Panc1 (cell line): ENCODE results near the gene PLPP4. TPM values are rescaled to one million over a fixed set of nuclear protein-coding genes. Genes with fewer than 3 reads are reported as not detected.

Source experiments
- ATAC-seq: fragments of 200-7000 bp; cut with Tn5 transposase; 2 replicates; pipeline ENCODE4 v1.9.1; 2020; ENCODE audit warnings: mild to moderate bottlenecking, moderate library complexity
- BruUV-seq: library from RNA; stranded (reverse); fragments of 400-500 nt; replicated peaks from 2 replicates; lab custom pipeline; 2021; lab: Mats Ljungman, UMichigan
- CTCF ChIA-PET: fragments of 300-600 bp; sonication (Branson Sonifier 250); formaldehyde crosslinking; loops from one replicate; lab custom pipeline; 2022; ENCODE audit warnings: antibody characterized with exemption; lab: Charles Lee
- POLR2A ChIA-PET: fragments of 300-600 bp; sonication (Branson Sonifier 250); formaldehyde crosslinking; loops from one replicate; lab custom pipeline; 2022; ENCODE audit warnings: antibody characterized with exemption; lab: Charles Lee
- DNase-seq: peaks from one replicate; pipeline ENCODE4 v3.0.0-alpha.2; 2010; ENCODE audit warnings: low read depth, low spot score
- H3K27ac ChIP-seq: 2 replicates; pipeline ENCODE4 v1.5.1; 2011; ENCODE audit warnings: mild to moderate bottlenecking, low read length, inconsistent platforms
- H3K27me3 ChIP-seq: fragments of 200-500 bp; sonication (Bioruptor generic); 2 replicates; pipeline ENCODE4 v1.6.0; 2014; ENCODE audit warnings: low read length, inconsistent platforms; ENCODE audit not compliant: control insufficient read depth, insufficient read depth
- H3K36me3 ChIP-seq: fragments of 200-500 bp; sonication (Bioruptor generic); 2 replicates; pipeline ENCODE4 v1.5.1; 2014; ENCODE audit warnings: inconsistent platforms, mild to moderate bottlenecking, low read length, moderate library complexity; ENCODE audit not compliant: control insufficient read depth, insufficient read depth
- H3K4me1 ChIP-seq: 2 replicates; pipeline ENCODE4 v1.5.1; 2011; ENCODE audit warnings: inconsistent platforms, mild to moderate bottlenecking, low read length, moderate library complexity; ENCODE audit not compliant: control insufficient read depth, insufficient read depth
- H3K4me3 ChIP-seq, 2 experiments: 2 replicates each; pipeline ENCODE4 v1.5.1; 2011 to 2012; ENCODE audit warnings: low read depth in 2 of 2, low read length in 2 of 2, mild to moderate bottlenecking in 2 of 2, inconsistent platforms in 1 of 2, moderate library complexity in 1 of 2
- H3K9me3 ChIP-seq: fragments of 200-500 bp; sonication (Bioruptor generic); 2 replicates; pipeline ENCODE4 v1.5.1; 2014; ENCODE audit warnings: low read depth, mild to moderate bottlenecking, inconsistent platforms, low read length, moderate library complexity; ENCODE audit not compliant: control insufficient read depth, insufficient read depth
- CTCF ChIP-seq: fragments of 450-650 bp; IDR thresholded peaks from 2 replicates; pipeline ENCODE4 v1.5.1; 2017; ENCODE audit warnings: mild to moderate bottlenecking
- POLR2AphosphoS5 ChIP-seq: IDR thresholded peaks from 2 replicates; pipeline ENCODE4 v1.6.1; 2012; ENCODE audit warnings: mild to moderate bottlenecking, low read depth, low read length, moderate library complexity
- SIN3A ChIP-seq: IDR thresholded peaks from 2 replicates; pipeline ENCODE4 v1.6.1; 2012; ENCODE audit warnings: low read depth, mild to moderate bottlenecking, low read length, moderate library complexity, borderline replicate concordance; ENCODE audit not compliant: insufficient read depth
- TCF7L2 ChIP-seq: IDR thresholded peaks from 2 replicates; pipeline ENCODE4 v1.6.1; 2011; ENCODE audit warnings: mild to moderate bottlenecking, low read depth, low read length, inconsistent platforms
- in situ Hi-C: cut with HindIII; loops from 2 replicates; pipeline ENCODE4 v1.10.0; 2016; ENCODE audit warnings: low sequenced_read_pairs, low pct_unique_long_range_greater_than_20kb
- intact Hi-C: fragments of 100-400 bp; cut with micrococcal nuclease; formaldehyde crosslinking; loops from one replicate; pipeline ENCODE4 v1.10.0; 2022; ENCODE audit not compliant: unreplicated experiment
- total RNA-seq: library from RNA; stranded (reverse); gene quantifications from one replicate; pipeline ENCODE4 v1.2.1, GENCODE V29; 2021; ENCODE audit not compliant: unreplicated experiment
- TF ChIP-seq, protein P1 (sequence below), 2 experiments: IDR thresholded peaks; 2 replicates each; pipeline ENCODE4 v1.6.1; 2011 to 2012; ENCODE audit warnings: low read depth in 2 of 2, control low read depth in 1 of 2, low read length in 1 of 2, mild to moderate bottlenecking in 1 of 2, moderate library complexity in 1 of 2; ENCODE audit not compliant: insufficient read depth in 1 of 2

PLPP4 gene
- total RNA-seq, 1 experiment from 2014 or later: 0.18 TPM

- TF ChIP-seq CTCF (no peak), POLR2AphosphoS5 (no peak), TCF7L2 (no peak)
- TF ChIP-seq, protein P1, sequence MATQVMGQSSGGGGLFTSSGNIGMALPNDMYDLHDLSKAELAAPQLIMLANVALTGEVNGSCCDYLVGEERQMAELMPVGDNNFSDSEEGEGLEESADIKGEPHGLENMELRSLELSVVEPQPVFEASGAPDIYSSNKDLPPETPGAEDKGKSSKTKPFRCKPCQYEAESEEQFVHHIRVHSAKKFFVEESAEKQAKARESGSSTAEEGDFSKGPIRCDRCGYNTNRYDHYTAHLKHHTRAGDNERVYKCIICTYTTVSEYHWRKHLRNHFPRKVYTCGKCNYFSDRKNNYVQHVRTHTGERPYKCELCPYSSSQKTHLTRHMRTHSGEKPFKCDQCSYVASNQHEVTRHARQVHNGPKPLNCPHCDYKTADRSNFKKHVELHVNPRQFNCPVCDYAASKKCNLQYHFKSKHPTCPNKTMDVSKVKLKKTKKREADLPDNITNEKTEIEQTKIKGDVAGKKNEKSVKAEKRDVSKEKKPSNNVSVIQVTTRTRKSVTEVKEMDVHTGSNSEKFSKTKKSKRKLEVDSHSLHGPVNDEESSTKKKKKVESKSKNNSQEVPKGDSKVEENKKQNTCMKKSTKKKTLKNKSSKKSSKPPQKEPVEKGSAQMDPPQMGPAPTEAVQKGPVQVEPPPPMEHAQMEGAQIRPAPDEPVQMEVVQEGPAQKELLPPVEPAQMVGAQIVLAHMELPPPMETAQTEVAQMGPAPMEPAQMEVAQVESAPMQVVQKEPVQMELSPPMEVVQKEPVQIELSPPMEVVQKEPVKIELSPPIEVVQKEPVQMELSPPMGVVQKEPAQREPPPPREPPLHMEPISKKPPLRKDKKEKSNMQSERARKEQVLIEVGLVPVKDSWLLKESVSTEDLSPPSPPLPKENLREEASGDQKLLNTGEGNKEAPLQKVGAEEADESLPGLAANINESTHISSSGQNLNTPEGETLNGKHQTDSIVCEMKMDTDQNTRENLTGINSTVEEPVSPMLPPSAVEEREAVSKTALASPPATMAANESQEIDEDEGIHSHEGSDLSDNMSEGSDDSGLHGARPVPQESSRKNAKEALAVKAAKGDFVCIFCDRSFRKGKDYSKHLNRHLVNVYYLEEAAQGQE (IDR thresholded peaks at IDR 0.05; ENCODE audit: insufficient read depth in 1 of 2, low read depth in 2 of 2, low read length in 1 of 2): no peak
- Histone ChIP-seq H3K4me1 (no peaks in the 10 kb centered on the region), H3K36me3 (no peaks in the 10 kb centered on the region), H3K27ac (no peak overlapping the region), H3K4me3 (no peak overlapping the region), H3K9me3 (no peaks in the 10 kb centered on the region), H3K27me3 (no peaks in the 10 kb centered on the region)
- BruUV-seq: no TSS peak
- ATAC-seq: no peak
- in situ Hi-C loops: no loop called here
- ChIA-PET CTCF (no interaction called here), POLR2A (no interaction called here)
- intact Hi-C loops: no loop called here
- DNase-seq: no peak
These were observed 73.7 kb downstream of the PLPP4 start for GRCh38 chr10:120530699-120531098.

GRCh38 chr10:120538091-120538490 lies 81.1 kb downstream of the PLPP4 start:
- H3K4me3 ChIP-seq: no peak overlapping the region
- no peaks in the 10 kb centered on the region for H3K36me3 ChIP-seq
- H3K9me3 ChIP-seq: no peaks in the 10 kb centered on the region
- in situ Hi-C loops (no loop called here), intact Hi-C loops (no loop called here)
- no peak for DNase-seq
- no TSS peak for BruUV-seq
- no peaks in the 10 kb centered on the region for H3K27me3 ChIP-seq
- POLR2A ChIA-PET: no interaction called here
- TF ChIP-seq CTCF: no peak
- TF ChIP-seq TCF7L2: no peak
- TF ChIP-seq, protein P1 (IDR thresholded peaks at IDR 0.05; ENCODE audit: insufficient read depth in 1 of 2, low read depth in 2 of 2, low read length in 1 of 2): no peak
- no peak for TF ChIP-seq SIN3A
- TF ChIP-seq POLR2AphosphoS5: no peak
- CTCF ChIA-PET: no interaction called here
- H3K4me1 ChIP-seq: no peaks in the 10 kb centered on the region
- no peak overlapping the region for H3K27ac ChIP-seq
- ATAC-seq: no peak
